K562 (cell line): Measurements from ENCODE around the gene EMC1. TPM values are rescaled to one million over a fixed set of nuclear protein-coding genes. Genes with fewer than 3 reads are reported as not detected.

Experiments used
- BACH1 ChIP-seq: fragments of 200-800 bp; sonication (Bioruptor generic); IDR thresholded peaks from 2 replicates; pipeline ENCODE4 v1.6.1; 2016; ENCODE audit warnings: missing genetic modification characterization, missing compliant biosample characterization
- BRD9 ChIP-seq: fragments of 450-650 bp; IDR thresholded peaks from 2 replicates; pipeline ENCODE4 v1.6.1; 2018; ENCODE audit warnings: low read depth; ENCODE audit not compliant: partially characterized antibody
- EP300 ChIP-seq: IDR thresholded peaks from 2 replicates; pipeline ENCODE4 v1.6.1; 2012; ENCODE audit warnings: low read length, improper control_type of control experiment
- ETV1 ChIP-seq: fragments of 450-650 bp; conservative IDR thresholded peaks from 2 replicates; pipeline ENCODE4 v1.6.1; 2016; ENCODE audit warnings: missing genetic modification characterization, control low read depth, low read depth, missing compliant biosample characterization
- NFIC ChIP-seq: fragments of 450-650 bp; IDR thresholded peaks from 2 replicates; pipeline ENCODE4 v1.6.1; 2017; ENCODE audit warnings: mild to moderate bottlenecking, inconsistent platforms
- POLR2A ChIP-seq: fragments of 450-650 bp; conservative IDR thresholded peaks from 2 replicates; pipeline ENCODE4 v1.6.1; 2016
- PRDM10 ChIP-seq: fragments of 450-650 bp; IDR thresholded peaks from 2 replicates; pipeline ENCODE4 v1.6.1; 2018; ENCODE audit not compliant: partially characterized antibody
- SOX6 ChIP-seq: fragments of 450-650 bp; IDR thresholded peaks from 2 replicates; pipeline ENCODE4 v1.6.1; 2014; ENCODE audit warnings: mild to moderate bottlenecking
- SRF ChIP-seq, 2 experiments: fragments of 250-450, 450-650 bp in 1 of 2; sonication (Bioruptor Pico) in 1 of 2; sonication (generic) in 1 of 2; formaldehyde crosslinking; IDR thresholded peaks; 2 replicates each; pipeline versions ENCODE4 v1.5.0 to v1.5.1; 2020 to 2022; ENCODE audit warnings: mild to moderate bottlenecking in 1 of 2, missing genetic modification reagents in 1 of 2
- TAF1 ChIP-seq: IDR thresholded peaks from 2 replicates; pipeline ENCODE4 v1.6.1; 2011; ENCODE audit warnings: mild to moderate bottlenecking, low read length, moderate library complexity; ENCODE audit not compliant: insufficient read depth, control insufficient read depth, severe bottlenecking; ENCODE audit errors: extremely low read depth
- ZKSCAN3 ChIP-seq: fragments of 250-450 bp; sonication (Bioruptor Pico); IDR thresholded peaks from 2 replicates; pipeline ENCODE4 v1.4.0; 2020
- ZNF507 ChIP-seq: conservative IDR thresholded peaks from 2 replicates; pipeline ENCODE4 v1.6.1; 2017; ENCODE audit warnings: missing genetic modification characterization, missing compliant biosample characterization
- ZSCAN32 ChIP-seq: fragments of 450-650 bp; formaldehyde crosslinking; IDR thresholded peaks from 2 replicates; pipeline ENCODE4 v1.4.0; 2020; ENCODE audit warnings: mild to moderate bottlenecking, moderate library complexity
- polyA plus RNA-seq, 8 experiments: library from polyadenylated mRNA; depleted of rRNA in 4 of 8; stranded (reverse) in 5 of 8; unstranded in 3 of 8; fragments of >200 nt; fragmentation: Nextera tagmentation in 2 of 8; fragmentation: Illumina TruSeq in 1 of 8; extraction: Ambion mirVana in 2 of 8; extraction: Trizol in 1 of 8; gene quantifications; 2 replicates each; pipeline versions ENCODE4 v1.2.1 to v1.2.3, GENCODE V29; 2011 to 2014; ENCODE audit warnings: inconsistent platforms in 1 of 8, missing spikeins in 1 of 8
- total RNA-seq, 7 experiments: library from RNA; depleted of rRNA in 6 of 7; stranded (reverse); fragments of >200 nt in 6 of 7; fragmentation: Illumina TruSeq in 2 of 7; extraction: Trizol in 2 of 7; gene quantifications; 2 replicates each; pipeline versions ENCODE4 v1.2.1 to v1.2.3, GENCODE V29; 2011 to 2021; ENCODE audit warnings: low replicate concordance in 1 of 7
- TF ChIP-seq, protein P1 (sequence below): sonication (generic); formaldehyde crosslinking; IDR thresholded peaks from 2 replicates; pipeline ENCODE4 v1.8.0; 2022; ENCODE audit warnings: mild to moderate bottlenecking, missing genetic modification reagents, borderline replicate concordance
- TF ChIP-seq, protein P2 (sequence below): sonication (generic); formaldehyde crosslinking; IDR thresholded peaks from 2 replicates; pipeline ENCODE4 v1.8.1; 2023; ENCODE audit warnings: mild to moderate bottlenecking, missing genetic modification reagents, moderate library complexity
- TF ChIP-seq, protein P3 (sequence below): sonication (generic); formaldehyde crosslinking; IDR thresholded peaks from 2 replicates; pipeline ENCODE4 v1.8.0; 2023; ENCODE audit warnings: missing genetic modification reagents, mild to moderate bottlenecking, borderline replicate concordance

The EMC1 gene
- total and polyA plus RNA-seq, 9 of the 15 experiments (the other 6 are each of a cell fraction or from before 2014, with no cell fraction given) = 17.8 to 88.2 (median 37.4) TPM

- peak; percentile 94 for TF ChIP-seq PRDM10
- peak; percentile 7; the same call in 1 of the 2 replicates for TF ChIP-seq ETV1
- TF ChIP-seq POLR2A = peak; percentile 58; the same call in 1 of the 2 replicates
- peak in 1 of 2 experiments; percentile 92; a peak in 2 of 4 replicates for TF ChIP-seq SRF (CRISPR knock-in tag; IDR thresholded peaks at IDR 0.05)
- TF ChIP-seq BRD9 = peak; percentile 61
- no peak for TF ChIP-seq ZSCAN32 (CRISPR knock-in tag)
- TF ChIP-seq ZNF507 (tag) = no peak
- TF ChIP-seq, protein P1, sequence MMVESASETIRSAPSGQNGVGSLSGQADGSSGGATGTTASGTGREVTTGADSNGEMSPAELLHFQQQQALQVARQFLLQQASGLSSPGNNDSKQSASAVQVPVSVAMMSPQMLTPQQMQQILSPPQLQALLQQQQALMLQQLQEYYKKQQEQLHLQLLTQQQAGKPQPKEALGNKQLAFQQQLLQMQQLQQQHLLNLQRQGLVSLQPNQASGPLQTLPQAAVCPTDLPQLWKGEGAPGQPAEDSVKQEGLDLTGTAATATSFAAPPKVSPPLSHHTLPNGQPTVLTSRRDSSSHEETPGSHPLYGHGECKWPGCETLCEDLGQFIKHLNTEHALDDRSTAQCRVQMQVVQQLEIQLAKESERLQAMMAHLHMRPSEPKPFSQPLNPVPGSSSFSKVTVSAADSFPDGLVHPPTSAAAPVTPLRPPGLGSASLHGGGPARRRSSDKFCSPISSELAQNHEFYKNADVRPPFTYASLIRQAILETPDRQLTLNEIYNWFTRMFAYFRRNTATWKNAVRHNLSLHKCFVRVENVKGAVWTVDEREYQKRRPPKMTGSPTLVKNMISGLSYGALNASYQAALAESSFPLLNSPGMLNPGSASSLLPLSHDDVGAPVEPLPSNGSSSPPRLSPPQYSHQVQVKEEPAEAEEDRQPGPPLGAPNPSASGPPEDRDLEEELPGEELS (CRISPR knock-in tag) = 0 out of 2 replicates have a peak, but pooled peaks have one; percentile 59
- peak; percentile 90 for TF ChIP-seq TAF1
- TF ChIP-seq EP300 = no peak; the same call in 1 of the 2 replicates
- TF ChIP-seq, protein P2, sequence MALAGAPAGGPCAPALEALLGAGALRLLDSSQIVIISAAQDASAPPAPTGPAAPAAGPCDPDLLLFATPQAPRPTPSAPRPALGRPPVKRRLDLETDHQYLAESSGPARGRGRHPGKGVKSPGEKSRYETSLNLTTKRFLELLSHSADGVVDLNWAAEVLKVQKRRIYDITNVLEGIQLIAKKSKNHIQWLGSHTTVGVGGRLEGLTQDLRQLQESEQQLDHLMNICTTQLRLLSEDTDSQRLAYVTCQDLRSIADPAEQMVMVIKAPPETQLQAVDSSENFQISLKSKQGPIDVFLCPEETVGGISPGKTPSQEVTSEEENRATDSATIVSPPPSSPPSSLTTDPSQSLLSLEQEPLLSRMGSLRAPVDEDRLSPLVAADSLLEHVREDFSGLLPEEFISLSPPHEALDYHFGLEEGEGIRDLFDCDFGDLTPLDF (CRISPR knock-in tag) = 0 out of 2 replicates have a peak, but pooled peaks have one; percentile 71
- TF ChIP-seq, protein P3, sequence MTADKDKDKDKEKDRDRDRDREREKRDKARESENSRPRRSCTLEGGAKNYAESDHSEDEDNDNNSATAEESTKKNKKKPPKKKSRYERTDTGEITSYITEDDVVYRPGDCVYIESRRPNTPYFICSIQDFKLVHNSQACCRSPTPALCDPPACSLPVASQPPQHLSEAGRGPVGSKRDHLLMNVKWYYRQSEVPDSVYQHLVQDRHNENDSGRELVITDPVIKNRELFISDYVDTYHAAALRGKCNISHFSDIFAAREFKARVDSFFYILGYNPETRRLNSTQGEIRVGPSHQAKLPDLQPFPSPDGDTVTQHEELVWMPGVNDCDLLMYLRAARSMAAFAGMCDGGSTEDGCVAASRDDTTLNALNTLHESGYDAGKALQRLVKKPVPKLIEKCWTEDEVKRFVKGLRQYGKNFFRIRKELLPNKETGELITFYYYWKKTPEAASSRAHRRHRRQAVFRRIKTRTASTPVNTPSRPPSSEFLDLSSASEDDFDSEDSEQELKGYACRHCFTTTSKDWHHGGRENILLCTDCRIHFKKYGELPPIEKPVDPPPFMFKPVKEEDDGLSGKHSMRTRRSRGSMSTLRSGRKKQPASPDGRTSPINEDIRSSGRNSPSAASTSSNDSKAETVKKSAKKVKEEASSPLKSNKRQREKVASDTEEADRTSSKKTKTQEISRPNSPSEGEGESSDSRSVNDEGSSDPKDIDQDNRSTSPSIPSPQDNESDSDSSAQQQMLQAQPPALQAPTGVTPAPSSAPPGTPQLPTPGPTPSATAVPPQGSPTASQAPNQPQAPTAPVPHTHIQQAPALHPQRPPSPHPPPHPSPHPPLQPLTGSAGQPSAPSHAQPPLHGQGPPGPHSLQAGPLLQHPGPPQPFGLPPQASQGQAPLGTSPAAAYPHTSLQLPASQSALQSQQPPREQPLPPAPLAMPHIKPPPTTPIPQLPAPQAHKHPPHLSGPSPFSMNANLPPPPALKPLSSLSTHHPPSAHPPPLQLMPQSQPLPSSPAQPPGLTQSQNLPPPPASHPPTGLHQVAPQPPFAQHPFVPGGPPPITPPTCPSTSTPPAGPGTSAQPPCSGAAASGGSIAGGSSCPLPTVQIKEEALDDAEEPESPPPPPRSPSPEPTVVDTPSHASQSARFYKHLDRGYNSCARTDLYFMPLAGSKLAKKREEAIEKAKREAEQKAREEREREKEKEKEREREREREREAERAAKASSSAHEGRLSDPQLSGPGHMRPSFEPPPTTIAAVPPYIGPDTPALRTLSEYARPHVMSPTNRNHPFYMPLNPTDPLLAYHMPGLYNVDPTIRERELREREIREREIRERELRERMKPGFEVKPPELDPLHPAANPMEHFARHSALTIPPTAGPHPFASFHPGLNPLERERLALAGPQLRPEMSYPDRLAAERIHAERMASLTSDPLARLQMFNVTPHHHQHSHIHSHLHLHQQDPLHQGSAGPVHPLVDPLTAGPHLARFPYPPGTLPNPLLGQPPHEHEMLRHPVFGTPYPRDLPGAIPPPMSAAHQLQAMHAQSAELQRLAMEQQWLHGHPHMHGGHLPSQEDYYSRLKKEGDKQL = no peak
- TF ChIP-seq BACH1 = 0 out of 2 replicates have a peak, but pooled peaks have one; percentile 54
- TF ChIP-seq ZKSCAN3 (CRISPR knock-in tag) = no peak
- TF ChIP-seq NFIC = no peak
- no peak for TF ChIP-seq SOX6
Measured at GRCh38 chr1:19209439-19209989, 41.8 kb downstream of the EMC1 start (continued).
